Neural progenitor cell (in vitro differentiated cells): ENCODE data around the gene GPR65. TPM values are rescaled to one million over a fixed set of nuclear protein-coding genes. Genes with fewer than 3 reads are reported as not detected.

Experiments
- DNase-seq: peaks from one replicate; pipeline ENCODE4 v3.0.0-alpha.2; 2016; ENCODE audit warnings: low spot score
- H2AFZ ChIP-seq: fragments of 200-600 bp; sonication (generic); replicated peaks from 2 replicates; pipeline ENCODE4 v1.6.1; 2016; ENCODE audit warnings: antibody characterized with exemption
- H3F3A ChIP-seq: fragments of 200-600 bp; sonication (generic); 2 replicates; pipeline ENCODE4 v1.6.1; 2016; ENCODE audit warnings: antibody characterized with exemption, low read depth
- H3K27ac ChIP-seq: fragments of 200-600 bp; sonication (generic); 2 replicates; pipeline ENCODE4 v1.5.1; 2016; ENCODE audit warnings: mild to moderate bottlenecking
- H3K27me3 ChIP-seq: fragments of 200-600 bp; sonication (generic); 2 replicates; pipeline ENCODE4 v1.6.1; 2016; ENCODE audit warnings: mild to moderate bottlenecking, moderate library complexity
- H3K36me3 ChIP-seq: fragments of 200-600 bp; sonication (generic); 2 replicates; pipeline ENCODE4 v1.5.1; 2016
- H3K4me1 ChIP-seq: fragments of 200-600 bp; sonication (generic); 2 replicates; pipeline ENCODE4 v1.6.1; 2016; ENCODE audit warnings: mixed run types
- H3K4me2 ChIP-seq: fragments of 200-600 bp; sonication (generic); 2 replicates; pipeline ENCODE4 v1.6.1; 2016
- H3K4me3 ChIP-seq: fragments of 200-600 bp; sonication (generic); 2 replicates; pipeline ENCODE4 v1.5.1; 2016
- H3K79me2 ChIP-seq: fragments of 200-600 bp; sonication (generic); 2 replicates; pipeline ENCODE4 v1.6.1; 2016; ENCODE audit warnings: low read depth
- H3K9ac ChIP-seq: fragments of 200-600 bp; sonication (generic); 2 replicates; pipeline ENCODE4 v1.6.1; 2016
- H3K9me3 ChIP-seq: fragments of 200-600 bp; sonication (generic); 2 replicates; pipeline ENCODE4 v1.5.1; 2016; ENCODE audit warnings: low read depth
- H4K20me1 ChIP-seq: fragments of 200-600 bp; sonication (generic); 2 replicates; pipeline ENCODE4 v1.6.1; 2016; ENCODE audit warnings: low read depth
- H3K27ac Mint-ChIP-seq: 3 replicates; pipeline ENCODE4 v1.8.0; 2021; ENCODE audit warnings: mixed read lengths
- H3K27me3 Mint-ChIP-seq: 2 replicates; pipeline ENCODE4 v1.8.0; 2022; ENCODE audit warnings: low read depth, mild to moderate bottlenecking, inconsistent platforms, moderate library complexity, mixed read lengths; ENCODE audit not compliant: insufficient read depth
- H3K36me3 Mint-ChIP-seq: 3 replicates; pipeline ENCODE4 v1.8.0; 2021; ENCODE audit warnings: mixed read lengths
- H3K4me1 Mint-ChIP-seq: 3 replicates; pipeline ENCODE4 v1.8.0; 2021; ENCODE audit warnings: mixed read lengths
- H3K4me3 Mint-ChIP-seq: 3 replicates; pipeline ENCODE4 v1.8.0; 2021; ENCODE audit warnings: mild to moderate bottlenecking, moderate library complexity, mixed read lengths
- H3K9me3 Mint-ChIP-seq: 3 replicates; pipeline ENCODE4 v1.8.0; 2020; ENCODE audit warnings: mixed read lengths
- EZH2 ChIP-seq: fragments of 200-600 bp; sonication (generic); IDR thresholded peaks from 2 replicates; pipeline ENCODE4 v1.6.1; 2017; ENCODE audit warnings: antibody characterized with exemption, mild to moderate bottlenecking, moderate library complexity
- EZH2phosphoT487 ChIP-seq: fragments of 200-600 bp; sonication (generic); IDR thresholded peaks from 2 replicates; pipeline ENCODE4 v1.6.1; 2017; ENCODE audit warnings: antibody characterized with exemption
- total RNA-seq: library from RNA; depleted of rRNA; stranded (reverse); fragments of >200 nt; gene quantifications from 2 replicates; pipeline ENCODE4 v1.2.3, GENCODE V29; 2015; ENCODE audit warnings: low replicate concordance
- TF ChIP-seq, protein P1 (sequence below): fragments of 200-600 bp; sonication (generic); IDR thresholded peaks from 2 replicates; pipeline ENCODE4 v1.5.1; 2017; ENCODE audit warnings: antibody characterized with exemption, mild to moderate bottlenecking

The GPR65 gene
- total RNA-seq, 1 donor from 2014 or later = not detected

DNA sequence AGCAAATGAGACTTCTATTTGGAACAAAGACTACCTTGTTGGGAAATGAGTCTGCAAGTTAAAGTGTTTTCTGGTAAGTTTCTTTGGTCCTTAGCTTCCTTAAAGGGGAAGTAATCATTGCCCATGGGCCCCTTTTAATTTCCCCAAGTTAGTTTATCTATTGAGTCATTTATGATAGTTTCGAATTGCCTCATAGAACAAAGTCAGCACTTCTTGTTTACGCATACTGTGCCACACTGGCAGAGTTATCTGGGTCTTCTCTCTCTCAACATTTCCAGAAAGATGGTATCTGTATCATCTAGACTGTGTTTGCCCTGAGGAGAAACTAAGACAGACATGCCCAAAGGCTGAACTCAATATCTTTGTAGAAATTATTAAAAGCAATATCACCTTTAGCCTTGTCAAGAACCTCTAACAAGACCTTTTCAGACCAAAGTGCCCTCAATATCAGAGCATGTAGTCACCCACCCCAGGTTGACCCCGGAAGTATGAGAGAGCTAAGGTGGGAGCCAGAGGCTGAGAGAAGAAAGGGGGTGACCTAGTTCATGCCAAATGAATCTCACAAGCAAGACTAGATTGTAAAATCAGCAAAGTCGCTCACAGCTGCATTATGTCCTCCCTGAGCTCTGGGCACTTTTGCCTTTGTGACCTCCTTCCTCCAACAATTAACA lies 40.0 kb downstream of the GPR65 start:
- TF ChIP-seq EZH2phosphoT487 (no peak), EZH2 (no peak)
- TF ChIP-seq, protein P1, sequence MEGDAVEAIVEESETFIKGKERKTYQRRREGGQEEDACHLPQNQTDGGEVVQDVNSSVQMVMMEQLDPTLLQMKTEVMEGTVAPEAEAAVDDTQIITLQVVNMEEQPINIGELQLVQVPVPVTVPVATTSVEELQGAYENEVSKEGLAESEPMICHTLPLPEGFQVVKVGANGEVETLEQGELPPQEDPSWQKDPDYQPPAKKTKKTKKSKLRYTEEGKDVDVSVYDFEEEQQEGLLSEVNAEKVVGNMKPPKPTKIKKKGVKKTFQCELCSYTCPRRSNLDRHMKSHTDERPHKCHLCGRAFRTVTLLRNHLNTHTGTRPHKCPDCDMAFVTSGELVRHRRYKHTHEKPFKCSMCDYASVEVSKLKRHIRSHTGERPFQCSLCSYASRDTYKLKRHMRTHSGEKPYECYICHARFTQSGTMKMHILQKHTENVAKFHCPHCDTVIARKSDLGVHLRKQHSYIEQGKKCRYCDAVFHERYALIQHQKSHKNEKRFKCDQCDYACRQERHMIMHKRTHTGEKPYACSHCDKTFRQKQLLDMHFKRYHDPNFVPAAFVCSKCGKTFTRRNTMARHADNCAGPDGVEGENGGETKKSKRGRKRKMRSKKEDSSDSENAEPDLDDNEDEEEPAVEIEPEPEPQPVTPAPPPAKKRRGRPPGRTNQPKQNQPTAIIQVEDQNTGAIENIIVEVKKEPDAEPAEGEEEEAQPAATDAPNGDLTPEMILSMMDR = no peak
- no peaks in the 10 kb centered on the region for H4K20me1 ChIP-seq
- Mint-ChIP-seq H3K36me3 (no peaks in the 10 kb centered on the region), H3K4me1 (no peaks in the 10 kb centered on the region), H3K9me3 (no peaks in the 10 kb centered on the region), H3K4me3 (no peak overlapping the region), H3K27ac (no peak overlapping the region), H3K27me3 (peaks cover 2% of the 10 kb centered on the region)
- no peaks in the 10 kb centered on the region for H3K4me1 ChIP-seq
- no peak overlapping the region for H3K9ac ChIP-seq
- no peaks in the 10 kb centered on the region for H3F3A ChIP-seq
- no peak overlapping the region for H2AFZ ChIP-seq
- DNase-seq = no peak
- H3K36me3 ChIP-seq = no peaks in the 10 kb centered on the region
- H3K4me2 ChIP-seq = no peak overlapping the region
- no peaks in the 10 kb centered on the region for H3K79me2 ChIP-seq
- no peaks in the 10 kb centered on the region for H3K9me3 ChIP-seq
- no peaks in the 10 kb centered on the region for H3K27me3 ChIP-seq
- H3K4me3 ChIP-seq = no peak overlapping the region
- H3K27ac ChIP-seq = no peak overlapping the region

DNA sequence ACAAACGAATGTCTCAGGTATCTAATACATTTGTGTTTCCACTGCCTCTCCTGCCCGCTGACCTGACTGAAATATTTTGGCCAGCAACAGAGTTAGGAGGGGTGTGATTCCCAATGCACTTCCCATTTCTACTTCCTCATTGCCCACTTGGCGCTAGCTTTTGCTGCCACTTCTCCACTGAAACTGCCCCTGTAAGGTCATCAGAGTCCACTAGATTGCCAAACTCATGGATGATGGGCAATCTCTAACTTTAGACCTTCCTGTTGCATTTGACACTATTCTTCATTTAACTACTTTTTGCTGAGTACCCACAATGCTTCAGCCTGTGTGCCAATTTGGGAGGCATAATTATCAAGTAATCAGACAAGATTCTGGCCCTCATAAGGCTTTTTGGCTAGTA lies 40.8 kb downstream of the GPR65 start:
- Mint-ChIP-seq H3K27ac (no peak overlapping the region), H3K36me3 (no peaks in the 10 kb centered on the region), H3K4me3 (no peak overlapping the region), H3K27me3 (peaks cover 2% of the 10 kb centered on the region), H3K9me3 (no peaks in the 10 kb centered on the region), H3K4me1 (no peaks in the 10 kb centered on the region)
- no peak for DNase-seq
- Histone ChIP-seq H3K36me3 (no peaks in the 10 kb centered on the region), H3K27me3 (no peaks in the 10 kb centered on the region), H3K27ac (no peak overlapping the region), H3K9me3 (no peaks in the 10 kb centered on the region), H3K9ac (no peak overlapping the region), H3K4me3 (no peak overlapping the region), H3F3A (no peaks in the 10 kb centered on the region), H4K20me1 (no peaks in the 10 kb centered on the region), H3K4me2 (no peak overlapping the region), H2AFZ (no peak overlapping the region), H3K79me2 (no peaks in the 10 kb centered on the region), H3K4me1 (no peaks in the 10 kb centered on the region)
- TF ChIP-seq EZH2 = no peak

DNA sequence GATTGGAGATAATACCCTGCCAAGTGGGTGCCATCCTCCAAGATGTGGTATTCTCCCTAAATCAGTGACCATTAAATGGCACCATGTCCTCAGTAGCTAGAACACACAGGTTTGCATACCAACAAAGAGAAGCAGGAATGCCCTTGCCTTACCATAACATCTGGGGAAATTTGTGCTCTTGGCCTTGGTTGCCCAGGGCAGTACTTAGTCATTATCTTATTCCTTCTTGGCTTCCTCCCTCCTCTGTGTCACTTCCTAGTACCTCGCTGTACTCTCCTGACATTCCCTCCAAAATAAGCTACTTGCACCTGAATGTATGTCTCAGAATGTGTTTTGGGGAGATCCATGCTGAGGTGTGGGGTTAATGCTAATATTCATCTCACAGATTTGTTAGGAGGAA lies 43.4 kb downstream of the GPR65 start:
- no peak overlapping the region for H3K4me3 Mint-ChIP-seq
- H3K27ac ChIP-seq = no peak overlapping the region
- no peaks in the 10 kb centered on the region for H3K9me3 ChIP-seq
- H3K4me1 Mint-ChIP-seq = no peaks in the 10 kb centered on the region
- TF ChIP-seq, protein P1 = no peak
- TF ChIP-seq EZH2phosphoT487 = no peak
- no peak for TF ChIP-seq EZH2
- H3K4me2 ChIP-seq = no peak overlapping the region
- no peak overlapping the region for H3K4me3 ChIP-seq
- H3K36me3 Mint-ChIP-seq = no peaks in the 10 kb centered on the region
- no peaks in the 10 kb centered on the region for H4K20me1 ChIP-seq
- no peak overlapping the region for H3K27ac Mint-ChIP-seq
- no peak overlapping the region for H2AFZ ChIP-seq
- H3K27me3 ChIP-seq = no peaks in the 10 kb centered on the region
- no peaks in the 10 kb centered on the region for H3K4me1 ChIP-seq
- H3F3A ChIP-seq = no peaks in the 10 kb centered on the region
- no peak overlapping the region for H3K9ac ChIP-seq
- peaks cover 2% of the 10 kb centered on the region for H3K27me3 Mint-ChIP-seq
- H3K9me3 Mint-ChIP-seq = peaks cover 8% of the 10 kb centered on the region
- H3K36me3 ChIP-seq = no peaks in the 10 kb centered on the region
- H3K79me2 ChIP-seq = no peaks in the 10 kb centered on the region
- no peak for DNase-seq

DNA sequence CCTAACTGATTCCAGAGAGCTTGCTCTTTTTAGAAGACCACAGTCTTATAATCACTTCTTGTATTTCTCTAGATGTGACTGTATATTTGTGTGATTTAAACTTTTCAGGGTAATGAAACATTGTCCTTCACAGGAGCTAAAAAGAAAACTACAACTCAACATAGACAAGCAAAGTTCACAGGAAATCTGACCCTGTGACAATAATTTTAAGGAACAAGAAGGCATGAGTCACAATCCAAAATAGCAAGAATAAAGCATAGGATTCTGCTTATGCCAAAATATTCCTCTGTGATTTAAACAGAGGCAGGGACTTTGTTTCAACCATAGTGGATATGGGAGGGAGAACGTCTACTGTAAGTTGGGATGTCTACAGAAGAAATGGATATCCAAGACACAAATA lies 44.3 kb downstream of the GPR65 start:
- H3K4me3 ChIP-seq = no peak overlapping the region
- H3K79me2 ChIP-seq = no peaks in the 10 kb centered on the region
- Mint-ChIP-seq H3K4me1 (no peaks in the 10 kb centered on the region), H3K4me3 (no peak overlapping the region), H3K27me3 (peaks cover 2% of the 10 kb centered on the region), H3K27ac (no peak overlapping the region), H3K9me3 (peaks cover 12% of the 10 kb centered on the region), H3K36me3 (no peaks in the 10 kb centered on the region)
- H4K20me1 ChIP-seq = no peaks in the 10 kb centered on the region
- H3K9me3 ChIP-seq = no peaks in the 10 kb centered on the region
- H3K27me3 ChIP-seq = no peaks in the 10 kb centered on the region
- no peak overlapping the region for H2AFZ ChIP-seq
- no peaks in the 10 kb centered on the region for H3F3A ChIP-seq
- no peaks in the 10 kb centered on the region for H3K4me1 ChIP-seq
- H3K27ac ChIP-seq = no peak overlapping the region
- no peak for TF ChIP-seq EZH2
- no peak for TF ChIP-seq EZH2phosphoT487
- no peak overlapping the region for H3K4me2 ChIP-seq
- no peaks in the 10 kb centered on the region for H3K36me3 ChIP-seq
- no peak overlapping the region for H3K9ac ChIP-seq
- no peak for DNase-seq
